CD4-positive, CD25-positive, alpha-beta regulatory T cell (primary cell): ENCODE results near the gene CABCOCO1. TPM values are rescaled to one million over a fixed set of nuclear protein-coding genes. Genes with fewer than 3 reads are reported as not detected.

Experiments used
- ATAC-seq, 2 donors: fragments of 150-1000 bp; cut with Tn5 transposase; one replicate each; pipeline ENCODE4 v1.10.0; 2021; ENCODE audit warnings: low read depth in 2 of 2, moderate number of reproducible peaks in 2 of 2, moderate library complexity in 1 of 2
- DNase-seq, 3 donors: peaks; one replicate each; pipeline versions ENCODE4 v3.0.0 to v3.0.0-alpha.2; 2012 to 2022; ENCODE audit warnings: mixed read lengths in 1 of 3
- H3K27ac ChIP-seq: one replicate; pipeline ENCODE4 v1.7.0; 2013; ENCODE audit warnings: mild to moderate bottlenecking, low read length; ENCODE audit not compliant: insufficient read depth, poor library complexity, severe bottlenecking
- H3K27me3 ChIP-seq: one replicate; pipeline ENCODE4 v1.7.0; 2013; ENCODE audit warnings: low read length; ENCODE audit not compliant: control insufficient read depth, insufficient read depth
- H3K36me3 ChIP-seq: one replicate; pipeline ENCODE4 v1.7.0; 2013; ENCODE audit warnings: mild to moderate bottlenecking, low read length, moderate library complexity; ENCODE audit not compliant: control insufficient read depth, insufficient read depth
- H3K4me1 ChIP-seq: 2 replicates; pipeline ENCODE4 v1.7.0; 2013; ENCODE audit warnings: mild to moderate bottlenecking, low read length; ENCODE audit not compliant: insufficient read depth, control insufficient read depth, poor library complexity, severe bottlenecking
- H3K4me3 ChIP-seq: one replicate; pipeline ENCODE4 v1.7.0; 2013; ENCODE audit warnings: low read depth, mild to moderate bottlenecking, low read length, moderate library complexity
- H3K9me3 ChIP-seq, 2 experiments: 1 replicate in 1 of 2; 2 replicates in 1 of 2; pipeline ENCODE4 v1.7.0; 2013; ENCODE audit warnings: low read length in 2 of 2, mild to moderate bottlenecking in 1 of 2, moderate library complexity in 1 of 2; ENCODE audit not compliant: control insufficient read depth in 2 of 2
- H3K27ac Mint-ChIP-seq, 3 donors: one replicate each; pipeline ENCODE4 v1.8.0; 2020 to 2022; ENCODE audit warnings: mild to moderate bottlenecking in 3 of 3, mixed read lengths in 3 of 3, moderate library complexity in 2 of 3
- H3K27me3 Mint-ChIP-seq: one replicate; pipeline ENCODE4 v1.8.0; 2022; ENCODE audit warnings: mild to moderate bottlenecking, mixed read lengths
- H3K36me3 Mint-ChIP-seq: one replicate; pipeline ENCODE4 v1.8.0; 2020; ENCODE audit warnings: mixed read lengths
- H3K4me1 Mint-ChIP-seq, 4 donors: one replicate each; pipeline ENCODE4 v1.8.0; 2020 to 2022; ENCODE audit warnings: mixed read lengths in 4 of 4, mild to moderate bottlenecking in 1 of 4
- H3K4me3 Mint-ChIP-seq, 4 donors: one replicate each; pipeline ENCODE4 v1.8.0; 2020 to 2022; ENCODE audit warnings: mild to moderate bottlenecking in 4 of 4, mixed read lengths in 4 of 4, moderate library complexity in 3 of 4
- H3K9me3 Mint-ChIP-seq, 7 donors: one replicate each; pipeline ENCODE4 v1.8.0; 2020 to 2022; ENCODE audit warnings: mixed read lengths in 7 of 7, mild to moderate bottlenecking in 3 of 7, moderate library complexity in 2 of 7
- polyA plus RNA-seq, 4 donors: library from polyadenylated mRNA; unstranded; fragments of 300-500 nt; fragmentation: Illumina TruSeq; gene quantifications; one replicate each; pipeline ENCODE4 v1.2.3, GENCODE V29; 2021
- total RNA-seq: library from RNA; stranded (reverse); gene quantifications from one replicate; pipeline ENCODE4 v1.2.3, GENCODE V29; 2022

Gene CABCOCO1
- total and polyA plus RNA-seq, 5 donors from 2014 or later: not detected

GRCh38 chr10:61760943-61761824 lies 98.5 kb downstream of the CABCOCO1 start:
- H3K4me3 Mint-ChIP-seq: no peak overlapping the region
- ATAC-seq (no peak), DNase-seq (no peak)
- Histone ChIP-seq H3K9me3 (no peaks in the 10 kb centered on the region), H3K27me3 (no peaks in the 10 kb centered on the region), H3K4me3 (no peak overlapping the region), H3K4me1 (peaks cover 13% of the 10 kb centered on the region), H3K36me3 (no peaks in the 10 kb centered on the region), H3K27ac (no peak overlapping the region)
- H3K9me3 Mint-ChIP-seq: peaks cover 0 to 5% (median 1%) of the 10 kb centered on the region in 7 donors
- H3K4me1 Mint-ChIP-seq: peaks cover 11 to 16% (median 13%) of the 10 kb centered on the region in 4 donors
- no peaks in the 10 kb centered on the region for H3K27me3 Mint-ChIP-seq
- no peaks in the 10 kb centered on the region for H3K36me3 Mint-ChIP-seq
- peak overlapping the region in 1 of 3 donors; percentile 88 for H3K27ac Mint-ChIP-seq

GRCh38 chr10:61761825-61762217 lies 99.1 kb downstream of the CABCOCO1 start:
- peaks cover 16% of the 10 kb centered on the region for H3K4me1 ChIP-seq
- no peak overlapping the region for H3K27ac ChIP-seq
- no peaks in the 10 kb centered on the region for H3K9me3 ChIP-seq
- no peak overlapping the region for H3K4me3 Mint-ChIP-seq
- DNase-seq (no peak), ATAC-seq (no peak)
- no peaks in the 10 kb centered on the region for H3K36me3 Mint-ChIP-seq
- no peaks in the 10 kb centered on the region for H3K27me3 Mint-ChIP-seq
- H3K4me1 Mint-ChIP-seq: peaks cover 12 to 17% (median 14%) of the 10 kb centered on the region in 4 donors
- no peak overlapping the region for H3K27ac Mint-ChIP-seq
- H3K27me3 ChIP-seq: no peaks in the 10 kb centered on the region
- no peak overlapping the region for H3K4me3 ChIP-seq
- no peaks in the 10 kb centered on the region for H3K36me3 ChIP-seq
- H3K9me3 Mint-ChIP-seq: peaks cover 0 to 5% (median 1%) of the 10 kb centered on the region in 7 donors

GRCh38 chr10:61763778-61764177 lies 101.0 kb downstream of the CABCOCO1 start:
- no peak overlapping the region for H3K4me3 Mint-ChIP-seq
- H3K4me1 Mint-ChIP-seq: peaks cover 12 to 17% (median 16%) of the 10 kb centered on the region in 4 donors
- Histone ChIP-seq H3K4me1 (peaks cover 16% of the 10 kb centered on the region), H3K9me3 (no peaks in the 10 kb centered on the region), H3K36me3 (no peaks in the 10 kb centered on the region), H3K4me3 (no peak overlapping the region), H3K27me3 (no peaks in the 10 kb centered on the region), H3K27ac (no peak overlapping the region)
- H3K27ac Mint-ChIP-seq: peak overlapping the region in 1 of 3 donors; percentile 40
- no peaks in the 10 kb centered on the region for H3K36me3 Mint-ChIP-seq
- no peak for ATAC-seq
- no peaks in the 10 kb centered on the region for H3K27me3 Mint-ChIP-seq
- DNase-seq: no peak
- H3K9me3 Mint-ChIP-seq: peaks cover 0 to 5% (median 0%) of the 10 kb centered on the region in 7 donors

GRCh38 chr10:61764486-61764885 lies 101.8 kb downstream of the CABCOCO1 start:
- H3K9me3 Mint-ChIP-seq: peaks cover 0 to 5% (median 0%) of the 10 kb centered on the region in 7 donors
- no peak for ATAC-seq
- Histone ChIP-seq H3K27ac (no peak overlapping the region), H3K9me3 (no peaks in the 10 kb centered on the region), H3K36me3 (no peaks in the 10 kb centered on the region), H3K4me3 (no peak overlapping the region), H3K27me3 (no peaks in the 10 kb centered on the region), H3K4me1 (peaks cover 16% of the 10 kb centered on the region)
- no peak overlapping the region for H3K4me3 Mint-ChIP-seq
- no peaks in the 10 kb centered on the region for H3K27me3 Mint-ChIP-seq
- no peaks in the 10 kb centered on the region for H3K36me3 Mint-ChIP-seq
- peak overlapping the region in 2 of 3 donors; percentile 8 to 45 for H3K27ac Mint-ChIP-seq
- DNase-seq: no peak
- H3K4me1 Mint-ChIP-seq: peaks cover 12 to 17% (median 16%) of the 10 kb centered on the region in 4 donors

- peak; percentile 80 to 85 for ATAC-seq
- Mint-ChIP-seq H3K9me3 (peaks cover 0 to 5% (median 0%) of the 10 kb centered on the region in 7 donors), H3K27ac (peak overlapping the region; percentile 45 to 94 (median 68)), H3K36me3 (no peaks in the 10 kb centered on the region), H3K4me3 (peak overlapping the region in 3 of 4 donors; percentile 5 to 44 (median 33)), H3K4me1 (peaks cover 12 to 17% (median 16%) of the 10 kb centered on the region in 4 donors), H3K27me3 (no peaks in the 10 kb centered on the region)
- no peaks in the 10 kb centered on the region for H3K27me3 ChIP-seq
- peaks cover 16% of the 10 kb centered on the region for H3K4me1 ChIP-seq
- peak in 2 of 3 donors; percentile 41 to 84 for DNase-seq
- H3K27ac ChIP-seq: peak overlapping the region; percentile 44
- H3K4me3 ChIP-seq: peak overlapping the region; percentile 65
- H3K9me3 ChIP-seq: no peaks in the 10 kb centered on the region
- H3K36me3 ChIP-seq: no peaks in the 10 kb centered on the region
Measured at GRCh38 chr10:61765176-61766087, 102.7 kb downstream of the CABCOCO1 start.

DNA sequence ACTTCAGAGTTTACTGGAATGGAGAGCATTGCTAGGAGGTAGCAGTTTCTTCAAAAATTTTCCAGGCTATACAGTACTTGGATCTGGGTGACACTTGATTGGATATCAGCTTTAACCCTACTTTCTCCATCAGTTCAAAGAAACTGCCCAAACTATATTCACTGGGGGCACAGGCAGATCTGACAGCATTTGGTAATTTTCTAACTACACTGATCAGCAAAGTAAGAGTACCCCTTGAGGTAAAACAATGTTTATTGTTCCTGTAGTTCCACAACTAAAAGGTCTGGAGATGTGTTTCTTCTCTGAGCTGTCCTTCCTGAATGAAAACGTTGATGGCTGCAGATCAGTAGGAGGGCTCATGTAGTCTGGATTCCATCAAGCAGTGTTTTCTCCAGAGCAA lies 104.2 kb downstream of the CABCOCO1 start:
- Histone ChIP-seq H3K27ac (no peak overlapping the region), H3K36me3 (no peaks in the 10 kb centered on the region), H3K4me1 (peaks cover 16% of the 10 kb centered on the region), H3K9me3 (no peaks in the 10 kb centered on the region), H3K27me3 (no peaks in the 10 kb centered on the region), H3K4me3 (no peak overlapping the region)
- H3K4me1 Mint-ChIP-seq: peaks cover 12 to 17% (median 16%) of the 10 kb centered on the region in 4 donors
- DNase-seq (no peak), ATAC-seq (no peak)
- peaks cover 1% of the 10 kb centered on the region for H3K27me3 Mint-ChIP-seq
- peak overlapping the region in 1 of 3 donors; percentile 43 for H3K27ac Mint-ChIP-seq
- no peak overlapping the region for H3K4me3 Mint-ChIP-seq
- no peaks in the 10 kb centered on the region for H3K36me3 Mint-ChIP-seq
- H3K9me3 Mint-ChIP-seq: peaks cover 0 to 5% (median 0%) of the 10 kb centered on the region in 7 donors

DNA sequence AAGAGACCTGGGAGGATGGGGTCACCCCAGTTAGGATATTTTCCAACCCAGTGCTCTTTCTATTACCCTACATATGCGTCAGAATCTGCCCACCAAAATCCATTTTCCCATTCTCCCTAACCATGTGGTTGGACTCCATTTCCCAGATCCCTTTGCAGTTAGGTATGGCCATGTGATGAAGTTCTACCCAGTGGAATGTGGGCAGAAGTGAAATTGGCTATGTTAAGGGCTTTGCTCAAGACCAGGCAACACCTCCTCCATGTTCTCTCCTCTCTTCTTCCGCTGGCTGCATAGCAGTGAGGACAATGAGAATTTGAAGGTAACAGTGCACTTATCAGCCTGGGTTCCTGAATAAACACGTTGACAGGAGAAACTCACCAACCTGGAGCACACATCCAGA lies 111.3 kb downstream of the CABCOCO1 start:
- ATAC-seq (no peak), DNase-seq (no peak)
- H3K4me1 ChIP-seq: no peaks in the 10 kb centered on the region
- peaks cover 0 to under 1% (median 0%) of the 10 kb centered on the region in 4 donors for H3K4me1 Mint-ChIP-seq
- no peak overlapping the region for H3K4me3 Mint-ChIP-seq
- H3K9me3 ChIP-seq: no peaks in the 10 kb centered on the region
- H3K4me3 ChIP-seq: no peak overlapping the region
- no peaks in the 10 kb centered on the region for H3K36me3 ChIP-seq
- H3K9me3 Mint-ChIP-seq: peaks cover 0 to 2% (median 0%) of the 10 kb centered on the region in 7 donors
- no peak overlapping the region for H3K27ac ChIP-seq
- H3K27me3 Mint-ChIP-seq: peaks cover 4% of the 10 kb centered on the region
- H3K27me3 ChIP-seq: no peaks in the 10 kb centered on the region
- H3K36me3 Mint-ChIP-seq: no peaks in the 10 kb centered on the region
- H3K27ac Mint-ChIP-seq: peak overlapping the region in 1 of 3 donors; percentile 11
